Measurements from ENCODE around the gene DEPP1. TPM values are rescaled to one million over a fixed set of nuclear protein-coding genes. Genes with fewer than 3 reads are reported as not detected.

The DEPP1 gene
- total RNA-seq, 1 experiment from 2014 or later = 3.8 TPM

DNA sequence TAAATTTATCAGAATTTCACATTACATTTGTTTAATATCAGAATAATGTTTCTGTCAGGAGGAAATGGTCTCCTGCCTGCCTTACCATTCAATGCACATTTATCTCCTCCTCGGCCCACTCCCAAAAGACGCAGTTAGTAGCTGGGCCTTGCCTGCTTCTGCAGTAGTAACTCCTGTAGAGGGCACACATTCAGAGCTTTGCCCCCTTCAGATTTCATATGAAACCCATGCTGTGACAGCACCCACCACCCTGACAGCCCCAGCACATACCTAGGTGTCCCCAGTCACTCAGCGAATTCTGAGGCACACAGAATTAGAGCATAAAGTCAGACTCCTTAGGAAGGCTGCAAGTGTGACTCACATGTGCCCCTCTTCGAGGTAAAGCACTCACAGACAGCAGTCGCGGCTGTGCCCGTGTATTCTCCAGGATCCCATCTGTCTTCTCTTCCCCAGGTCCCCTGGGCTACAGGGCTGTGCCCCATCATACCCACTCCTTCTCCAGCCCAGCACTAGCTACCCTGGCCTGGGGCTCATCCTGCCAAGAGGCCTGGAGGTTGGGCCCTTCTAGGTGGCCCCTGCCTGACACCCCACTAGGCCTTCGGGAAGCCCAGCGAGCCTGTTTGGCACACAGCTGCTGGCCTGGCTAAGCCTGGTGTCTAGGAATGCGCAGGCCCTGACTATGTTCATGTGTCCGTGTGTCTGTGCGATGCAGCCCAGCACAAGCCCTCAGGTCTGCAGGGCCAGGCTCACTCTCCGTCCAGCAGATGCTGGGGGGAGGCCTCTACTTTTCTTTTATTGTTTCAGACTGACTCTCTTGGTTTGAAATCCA lies 4.7 kb upstream of the DEPP1 start:
- no peak for ATAC-seq
- Histone ChIP-seq H3K27ac (ENCODE audit: low read depth, low read length) (no peak overlapping the region), H3K79me2 (ENCODE audit: insufficient read depth, low read length) (no peaks in the 10 kb centered on the region), H3K36me3 (ENCODE audit: control insufficient read depth in 1 of 2, insufficient read depth in 2 of 2, low read length in 2 of 2) (no peaks in the 10 kb centered on the region), H4K20me1 (ENCODE audit: insufficient read depth) (no peaks in the 10 kb centered on the region), H2AFZ (ENCODE audit: low read depth, low read length, poor library complexity, severe bottlenecking) (no peak overlapping the region), H3K27me3 (ENCODE audit: insufficient read depth, low read length) (no peaks in the 10 kb centered on the region), H3K4me2 (ENCODE audit: low read length) (no peak overlapping the region), H3K9ac (ENCODE audit: low read length) (no peak overlapping the region), H3K9me3 (ENCODE audit: control insufficient read depth in 1 of 2, insufficient read depth in 1 of 2, low read depth in 1 of 2, low read length in 2 of 2) (no peaks in the 10 kb centered on the region), H3K4me3 (replicated peaks in 1 of 2; ENCODE audit: low read depth in 1 of 2, low read length in 2 of 2) (no peak overlapping the region), H3K4me1 (ENCODE audit: control insufficient read depth in 1 of 2, insufficient read depth in 2 of 2, low read length in 2 of 2) (peaks cover 36 to 45% of the 10 kb centered on the region in 2 experiments), H3K9me2 (ENCODE audit: insufficient read depth) (no peaks in the 10 kb centered on the region)
- BruUV-seq (replicated peaks) = no TSS peak
- RAD21 ChIA-PET (ENCODE audit: low non-redundant PET in 1 of 2, low total read pairs in 2 of 2, uncharacterized antibody in 2 of 2, unreplicated experiment in 2 of 2) = no interaction called here
- TF ChIP-seq SIN3A (IDR thresholded peaks at IDR 0.05; ENCODE audit: low read depth) (no peak), EZH2 (IDR thresholded peaks at IDR 0.05) (no peak), FOSL1 (IDR thresholded peaks at IDR 0.05; ENCODE audit: low read depth) (no peak)
- TF ChIP-seq, protein P1, sequence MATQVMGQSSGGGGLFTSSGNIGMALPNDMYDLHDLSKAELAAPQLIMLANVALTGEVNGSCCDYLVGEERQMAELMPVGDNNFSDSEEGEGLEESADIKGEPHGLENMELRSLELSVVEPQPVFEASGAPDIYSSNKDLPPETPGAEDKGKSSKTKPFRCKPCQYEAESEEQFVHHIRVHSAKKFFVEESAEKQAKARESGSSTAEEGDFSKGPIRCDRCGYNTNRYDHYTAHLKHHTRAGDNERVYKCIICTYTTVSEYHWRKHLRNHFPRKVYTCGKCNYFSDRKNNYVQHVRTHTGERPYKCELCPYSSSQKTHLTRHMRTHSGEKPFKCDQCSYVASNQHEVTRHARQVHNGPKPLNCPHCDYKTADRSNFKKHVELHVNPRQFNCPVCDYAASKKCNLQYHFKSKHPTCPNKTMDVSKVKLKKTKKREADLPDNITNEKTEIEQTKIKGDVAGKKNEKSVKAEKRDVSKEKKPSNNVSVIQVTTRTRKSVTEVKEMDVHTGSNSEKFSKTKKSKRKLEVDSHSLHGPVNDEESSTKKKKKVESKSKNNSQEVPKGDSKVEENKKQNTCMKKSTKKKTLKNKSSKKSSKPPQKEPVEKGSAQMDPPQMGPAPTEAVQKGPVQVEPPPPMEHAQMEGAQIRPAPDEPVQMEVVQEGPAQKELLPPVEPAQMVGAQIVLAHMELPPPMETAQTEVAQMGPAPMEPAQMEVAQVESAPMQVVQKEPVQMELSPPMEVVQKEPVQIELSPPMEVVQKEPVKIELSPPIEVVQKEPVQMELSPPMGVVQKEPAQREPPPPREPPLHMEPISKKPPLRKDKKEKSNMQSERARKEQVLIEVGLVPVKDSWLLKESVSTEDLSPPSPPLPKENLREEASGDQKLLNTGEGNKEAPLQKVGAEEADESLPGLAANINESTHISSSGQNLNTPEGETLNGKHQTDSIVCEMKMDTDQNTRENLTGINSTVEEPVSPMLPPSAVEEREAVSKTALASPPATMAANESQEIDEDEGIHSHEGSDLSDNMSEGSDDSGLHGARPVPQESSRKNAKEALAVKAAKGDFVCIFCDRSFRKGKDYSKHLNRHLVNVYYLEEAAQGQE (IDR thresholded peaks at IDR 0.05; ENCODE audit: low read depth) = no peak
- CTCF ChIA-PET = no interaction called here
- POLR2A ChIA-PET = no interaction called here
- intact Hi-C loops (cut with micrococcal nuclease) = no loop called here
- DNase-seq (ENCODE audit: low read depth, low spot score) = no peak

DNA sequence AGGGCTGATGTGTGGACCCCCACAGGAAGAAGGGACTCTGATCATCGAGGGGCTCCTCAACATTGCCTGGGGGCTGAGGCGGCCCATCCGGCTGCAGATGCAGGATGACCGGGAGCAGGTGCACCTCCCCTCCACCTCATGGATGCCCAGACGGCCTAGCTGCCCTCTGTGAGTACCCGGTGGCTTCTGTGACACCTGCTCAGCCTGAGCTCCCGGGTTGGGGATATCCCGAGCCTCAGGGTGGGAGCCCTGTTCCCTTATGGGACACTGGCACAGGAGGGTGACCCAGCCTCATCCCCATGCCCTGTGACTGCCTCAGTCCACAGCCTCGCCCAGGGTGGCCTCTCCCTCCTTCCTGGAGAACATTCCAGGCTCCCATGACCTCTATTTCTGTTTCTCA lies 3.9 kb upstream of the DEPP1 start:
- CTCF ChIA-PET = interaction anchor here (1.1 kb wide), 1 partner anchor 13 kb away, joined by 3 read pairs; no protein-coding TSS in a partner anchor
- Histone ChIP-seq H2AFZ (ENCODE audit: low read depth, low read length, poor library complexity, severe bottlenecking) (no peak overlapping the region), H3K4me1 (ENCODE audit: control insufficient read depth in 1 of 2, insufficient read depth in 2 of 2, low read length in 2 of 2) (peaks cover 41 to 53% of the 10 kb centered on the region in 2 experiments), H3K36me3 (ENCODE audit: control insufficient read depth in 1 of 2, insufficient read depth in 2 of 2, low read length in 2 of 2) (no peaks in the 10 kb centered on the region), H3K9me2 (ENCODE audit: insufficient read depth) (no peaks in the 10 kb centered on the region), H3K27me3 (ENCODE audit: insufficient read depth, low read length) (no peaks in the 10 kb centered on the region), H3K9ac (ENCODE audit: low read length) (peak overlapping the region; percentile 50), H3K79me2 (ENCODE audit: insufficient read depth, low read length) (no peaks in the 10 kb centered on the region), H3K27ac (ENCODE audit: low read depth, low read length) (no peak overlapping the region; the same call in 1 of the 2 replicates), H3K4me2 (ENCODE audit: low read length) (no peak overlapping the region; the same call in 1 of the 2 replicates), H3K9me3 (ENCODE audit: control insufficient read depth in 1 of 2, insufficient read depth in 1 of 2, low read depth in 1 of 2, low read length in 2 of 2) (no peaks in the 10 kb centered on the region), H4K20me1 (ENCODE audit: insufficient read depth) (no peaks in the 10 kb centered on the region), H3K4me3 (replicated peaks in 1 of 2; ENCODE audit: low read depth in 1 of 2, low read length in 2 of 2) (no peak overlapping the region)
- POLR2A ChIA-PET = no interaction called here
- BruUV-seq (replicated peaks) = no TSS peak
- intact Hi-C loops (cut with micrococcal nuclease) = no loop called here
- ATAC-seq (no peak), DNase-seq (ENCODE audit: low read depth, low spot score) (no peak)
- RAD21 ChIA-PET (ENCODE audit: low non-redundant PET in 1 of 2, low total read pairs in 2 of 2, uncharacterized antibody in 2 of 2, unreplicated experiment in 2 of 2) = no interaction called here
- TF ChIP-seq POLR2A (IDR thresholded peaks at IDR 0.05; ENCODE audit: borderline replicate concordance, extremely low read depth, insufficient read depth, insufficient read length) (no peak), ELF1 (IDR thresholded peaks at IDR 0.05; ENCODE audit: borderline replicate concordance, low read depth) (no peak), CEBPB (IDR thresholded peaks at IDR 0.05; ENCODE audit: low read depth) (no peak), RAD21 (IDR thresholded peaks at IDR 0.05; ENCODE audit: low read depth) (no peak), CBX3 (IDR thresholded peaks at IDR 0.05; ENCODE audit: low read depth) (no peak), SRF (IDR thresholded peaks at IDR 0.05; ENCODE audit: low read depth) (no peak), JUND (IDR thresholded peaks at IDR 0.05) (no peak), EZH2 (IDR thresholded peaks at IDR 0.05) (no peak)
- TF ChIP-seq, protein P2, sequence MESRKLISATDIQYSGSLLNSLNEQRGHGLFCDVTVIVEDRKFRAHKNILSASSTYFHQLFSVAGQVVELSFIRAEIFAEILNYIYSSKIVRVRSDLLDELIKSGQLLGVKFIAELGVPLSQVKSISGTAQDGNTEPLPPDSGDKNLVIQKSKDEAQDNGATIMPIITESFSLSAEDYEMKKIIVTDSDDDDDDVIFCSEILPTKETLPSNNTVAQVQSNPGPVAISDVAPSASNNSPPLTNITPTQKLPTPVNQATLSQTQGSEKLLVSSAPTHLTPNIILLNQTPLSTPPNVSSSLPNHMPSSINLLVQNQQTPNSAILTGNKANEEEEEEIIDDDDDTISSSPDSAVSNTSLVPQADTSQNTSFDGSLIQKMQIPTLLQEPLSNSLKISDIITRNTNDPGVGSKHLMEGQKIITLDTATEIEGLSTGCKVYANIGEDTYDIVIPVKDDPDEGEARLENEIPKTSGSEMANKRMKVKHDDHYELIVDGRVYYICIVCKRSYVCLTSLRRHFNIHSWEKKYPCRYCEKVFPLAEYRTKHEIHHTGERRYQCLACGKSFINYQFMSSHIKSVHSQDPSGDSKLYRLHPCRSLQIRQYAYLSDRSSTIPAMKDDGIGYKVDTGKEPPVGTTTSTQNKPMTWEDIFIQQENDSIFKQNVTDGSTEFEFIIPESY (IDR thresholded peaks at IDR 0.05; ENCODE audit: extremely low read depth, insufficient replicate concordance, low read length) = no peak
- TF ChIP-seq, protein P3, sequence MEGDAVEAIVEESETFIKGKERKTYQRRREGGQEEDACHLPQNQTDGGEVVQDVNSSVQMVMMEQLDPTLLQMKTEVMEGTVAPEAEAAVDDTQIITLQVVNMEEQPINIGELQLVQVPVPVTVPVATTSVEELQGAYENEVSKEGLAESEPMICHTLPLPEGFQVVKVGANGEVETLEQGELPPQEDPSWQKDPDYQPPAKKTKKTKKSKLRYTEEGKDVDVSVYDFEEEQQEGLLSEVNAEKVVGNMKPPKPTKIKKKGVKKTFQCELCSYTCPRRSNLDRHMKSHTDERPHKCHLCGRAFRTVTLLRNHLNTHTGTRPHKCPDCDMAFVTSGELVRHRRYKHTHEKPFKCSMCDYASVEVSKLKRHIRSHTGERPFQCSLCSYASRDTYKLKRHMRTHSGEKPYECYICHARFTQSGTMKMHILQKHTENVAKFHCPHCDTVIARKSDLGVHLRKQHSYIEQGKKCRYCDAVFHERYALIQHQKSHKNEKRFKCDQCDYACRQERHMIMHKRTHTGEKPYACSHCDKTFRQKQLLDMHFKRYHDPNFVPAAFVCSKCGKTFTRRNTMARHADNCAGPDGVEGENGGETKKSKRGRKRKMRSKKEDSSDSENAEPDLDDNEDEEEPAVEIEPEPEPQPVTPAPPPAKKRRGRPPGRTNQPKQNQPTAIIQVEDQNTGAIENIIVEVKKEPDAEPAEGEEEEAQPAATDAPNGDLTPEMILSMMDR (IDR thresholded peaks at IDR 0.05 in 2 of 3, conservative IDR thresholded peaks at IDR 0.05 in 1 of 3; ENCODE audit: borderline replicate concordance in 1 of 3, insufficient read depth in 1 of 3, low read depth in 2 of 3, low read length in 2 of 3) = no peak
